GM12878 (cell line): ENCODE data around the gene NLRP9. TPM values are rescaled to one million over a fixed set of nuclear protein-coding genes. Genes with fewer than 3 reads are reported as not detected.

ENCODE experiments used
- ATAC-seq: fragments of 200-7000 bp; cut with Tn5 transposase; 3 replicates; pipeline ENCODE4 v1.9.1; 2020; ENCODE audit warnings: mild to moderate bottlenecking, moderate library complexity
- BruUV-seq: library from RNA; stranded (reverse); fragments of 400-500 nt; replicated peaks from 2 replicates; lab custom pipeline; 2021; lab: Mats Ljungman, UMichigan
- CTCF ChIA-PET: fragments of 300-600 bp; sonication (Branson Sonifier 250); formaldehyde crosslinking; extraction: SDS; loops from one replicate; lab custom pipeline; 2021; ENCODE audit warnings: inconsistent platforms; lab: Yijun Ruan, JAX
- POLR2A ChIA-PET: fragments of 350-600 bp; formaldehyde crosslinking; extraction: SDS; loops from one replicate; lab custom pipeline; 2021; ENCODE audit warnings: inconsistent platforms; lab: Charles Lee
- RAD21 ChIA-PET: fragments of 300-600 bp; sonication (Branson Sonifier 250); formaldehyde crosslinking; loops from one replicate; lab custom pipeline; 2023; ENCODE audit warnings: antibody characterized with exemption; ENCODE audit not compliant: unreplicated experiment; lab: Charles Lee
- SMC1A ChIA-PET: fragments of 300-600 bp; sonication (Branson Sonifier 250); formaldehyde crosslinking; loops from one replicate; lab custom pipeline; 2023; ENCODE audit not compliant: unreplicated experiment, uncharacterized antibody; lab: Charles Lee
- DNase-seq: peaks from one replicate; pipeline ENCODE4 v3.0.0-alpha.2; 2011; ENCODE audit warnings: low read depth, low spot score
- FAIRE-seq: peaks from 3 replicates; lab custom pipeline; 2011; peaks lifted over from hg19 to GRCh38; lab: Jason Lieb, UNC
- H2AFZ ChIP-seq: 2 replicates; pipeline ENCODE4 v1.6.0; 2011; ENCODE audit warnings: low read depth, low read length, control low read depth; ENCODE audit not compliant: control insufficient read depth
- H3K27ac ChIP-seq: 2 replicates; pipeline ENCODE4 v1.5.1; 2011; ENCODE audit warnings: control low read depth; ENCODE audit not compliant: control insufficient read depth, insufficient read depth
- H3K27me3 ChIP-seq, 2 experiments: replicated peaks in 1 of 2; 2 replicates each; pipeline versions ENCODE4 v1.6.0 to v1.6.1; 2011; ENCODE audit warnings: low read length in 1 of 2; ENCODE audit not compliant: control insufficient read depth in 2 of 2, insufficient read depth in 2 of 2
- H3K36me3 ChIP-seq, 2 experiments: 2 replicates each; pipeline ENCODE4 v1.5.1; 2011; ENCODE audit warnings: low read length in 1 of 2; ENCODE audit not compliant: control insufficient read depth in 2 of 2, insufficient read depth in 2 of 2
- H3K4me1 ChIP-seq: 2 replicates; pipeline ENCODE4 v1.6.1; 2011; ENCODE audit warnings: mild to moderate bottlenecking, low read length, moderate library complexity, mixed read lengths; ENCODE audit not compliant: control insufficient read depth, insufficient read depth
- H3K4me2 ChIP-seq: 2 replicates; pipeline ENCODE4 v1.6.0; 2011; ENCODE audit warnings: control low read depth; ENCODE audit not compliant: control insufficient read depth, insufficient read depth
- H3K4me3 ChIP-seq: fragments of 200-600 bp; sonication (generic); 2 replicates; pipeline ENCODE4 v1.5.1; 2016
- H3K79me2 ChIP-seq: 2 replicates; pipeline ENCODE4 v1.6.0; 2011; ENCODE audit warnings: low read length; ENCODE audit not compliant: control insufficient read depth, insufficient read depth
- H3K9ac ChIP-seq: 2 replicates; pipeline ENCODE4 v1.8.0; 2011; ENCODE audit warnings: low read length, control low read depth, mixed read lengths; ENCODE audit not compliant: control insufficient read depth, insufficient read depth
- H3K9me3 ChIP-seq: replicated peaks from 3 replicates; pipeline ENCODE4 v1.5.1; 2011; ENCODE audit warnings: mild to moderate bottlenecking, low read length; ENCODE audit not compliant: control insufficient read depth, insufficient read depth
- H4K20me1 ChIP-seq: 2 replicates; pipeline ENCODE4 v1.6.0; 2011; ENCODE audit not compliant: control insufficient read depth, insufficient read depth
- FOXM1 ChIP-seq: IDR thresholded peaks from 2 replicates; pipeline ENCODE4 v1.6.1; 2012; ENCODE audit warnings: low read depth, mild to moderate bottlenecking, inconsistent platforms, low read length, moderate library complexity
- NFIC ChIP-seq: IDR thresholded peaks from 2 replicates; pipeline ENCODE4 v1.6.1; 2012; ENCODE audit warnings: low read depth, mild to moderate bottlenecking, inconsistent platforms, low read length, moderate library complexity
- TARDBP ChIP-seq: IDR thresholded peaks from 2 replicates; pipeline ENCODE4 v1.6.1; 2016; ENCODE audit warnings: borderline replicate concordance
- WGBS: methylation state at CpG from one replicate; pipeline ENCODE4 v1.1.6; 2016; ENCODE audit warnings: low lambda C conversion rate; ENCODE audit not compliant: insufficient replicate concordance, insufficient coverage; ENCODE audit errors: missing lambda C conversion rate; 5-methylcytosine and 5-hydroxymethylcytosine counted together
- in situ Hi-C: fragments of 300-500 bp; cut with MboI; formaldehyde crosslinking; loops from 9 replicates; pipeline ENCODE4 v1.14.3; 2018; ENCODE audit warnings: mixed read lengths
- intact Hi-C: fragments of 100-400 bp; cut with micrococcal nuclease; formaldehyde crosslinking; loops from one replicate; pipeline ENCODE4 v1.14.2; 2022; ENCODE audit not compliant: unreplicated experiment
- polyA plus RNA-seq, 11 experiments: library from polyadenylated mRNA; depleted of rRNA in 4 of 11; unstranded in 6 of 11; stranded (reverse) in 5 of 11; fragments of >200 nt; fragmentation: Nextera tagmentation in 4 of 11; fragmentation: Illumina TruSeq in 1 of 11; extraction: Ambion mirVana in 4 of 11; extraction: Trizol in 1 of 11; gene quantifications; 1 replicate in 1 of 11; 2 replicates in 10 of 11; pipeline versions ENCODE4 v1.2.1 to v1.2.3, GENCODE V29; 2011 to 2016; ENCODE audit warnings: inconsistent platforms in 2 of 11, missing spikeins in 2 of 11, low read depth in 1 of 11
- total RNA-seq, 4 experiments: library from RNA; depleted of rRNA in 3 of 4; stranded (reverse); fragments of >200 nt in 3 of 4; fragmentation: Illumina TruSeq in 1 of 4; extraction: Trizol in 1 of 4; gene quantifications; 2 replicates each; pipeline versions ENCODE4 v1.2.1 to v1.2.3, GENCODE V29; 2013 to 2021
- TF ChIP-seq, protein P1 (sequence below): fragments of 450-650 bp; IDR thresholded peaks from 2 replicates; pipeline ENCODE4 v1.6.1; 2016; ENCODE audit warnings: mild to moderate bottlenecking, moderate library complexity, borderline replicate concordance
- TF ChIP-seq, protein P2 (sequence below): IDR thresholded peaks from 2 replicates; pipeline ENCODE4 v1.6.1; 2011; ENCODE audit warnings: low read depth, mild to moderate bottlenecking, low read length, moderate library complexity, borderline replicate concordance; ENCODE audit errors: extremely low read depth
- TF ChIP-seq, protein P3 (sequence below): fragments of 450-650 bp; IDR thresholded peaks from 2 replicates; pipeline ENCODE4 v1.6.1; 2016; ENCODE audit warnings: mild to moderate bottlenecking

Gene NLRP9
- total and polyA plus RNA-seq, 10 of the 15 experiments (the other 5 are each of a cell fraction or from before 2014, with no cell fraction given), result not detected

DNA sequence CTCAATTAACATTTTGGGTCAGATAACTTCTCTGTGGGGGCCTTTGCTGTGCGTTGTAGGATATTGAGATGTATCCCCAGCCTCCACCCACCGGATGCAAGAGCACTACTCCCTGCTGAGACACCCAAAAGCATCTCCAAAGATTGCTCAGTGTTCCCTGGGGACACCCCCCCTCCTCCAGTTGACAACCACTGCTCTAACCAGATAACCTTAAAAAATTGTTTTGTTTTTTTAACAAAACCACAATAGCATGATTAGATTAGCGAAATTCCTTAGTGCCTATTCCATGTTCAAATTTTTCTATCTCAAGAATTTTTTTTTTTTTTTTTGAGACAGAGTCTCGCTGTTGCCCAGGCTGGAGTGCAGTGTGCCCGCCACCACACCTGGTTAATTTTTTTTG is 65.8 kb downstream of the NLRP9 start (continued):
- TF ChIP-seq, protein P1, sequence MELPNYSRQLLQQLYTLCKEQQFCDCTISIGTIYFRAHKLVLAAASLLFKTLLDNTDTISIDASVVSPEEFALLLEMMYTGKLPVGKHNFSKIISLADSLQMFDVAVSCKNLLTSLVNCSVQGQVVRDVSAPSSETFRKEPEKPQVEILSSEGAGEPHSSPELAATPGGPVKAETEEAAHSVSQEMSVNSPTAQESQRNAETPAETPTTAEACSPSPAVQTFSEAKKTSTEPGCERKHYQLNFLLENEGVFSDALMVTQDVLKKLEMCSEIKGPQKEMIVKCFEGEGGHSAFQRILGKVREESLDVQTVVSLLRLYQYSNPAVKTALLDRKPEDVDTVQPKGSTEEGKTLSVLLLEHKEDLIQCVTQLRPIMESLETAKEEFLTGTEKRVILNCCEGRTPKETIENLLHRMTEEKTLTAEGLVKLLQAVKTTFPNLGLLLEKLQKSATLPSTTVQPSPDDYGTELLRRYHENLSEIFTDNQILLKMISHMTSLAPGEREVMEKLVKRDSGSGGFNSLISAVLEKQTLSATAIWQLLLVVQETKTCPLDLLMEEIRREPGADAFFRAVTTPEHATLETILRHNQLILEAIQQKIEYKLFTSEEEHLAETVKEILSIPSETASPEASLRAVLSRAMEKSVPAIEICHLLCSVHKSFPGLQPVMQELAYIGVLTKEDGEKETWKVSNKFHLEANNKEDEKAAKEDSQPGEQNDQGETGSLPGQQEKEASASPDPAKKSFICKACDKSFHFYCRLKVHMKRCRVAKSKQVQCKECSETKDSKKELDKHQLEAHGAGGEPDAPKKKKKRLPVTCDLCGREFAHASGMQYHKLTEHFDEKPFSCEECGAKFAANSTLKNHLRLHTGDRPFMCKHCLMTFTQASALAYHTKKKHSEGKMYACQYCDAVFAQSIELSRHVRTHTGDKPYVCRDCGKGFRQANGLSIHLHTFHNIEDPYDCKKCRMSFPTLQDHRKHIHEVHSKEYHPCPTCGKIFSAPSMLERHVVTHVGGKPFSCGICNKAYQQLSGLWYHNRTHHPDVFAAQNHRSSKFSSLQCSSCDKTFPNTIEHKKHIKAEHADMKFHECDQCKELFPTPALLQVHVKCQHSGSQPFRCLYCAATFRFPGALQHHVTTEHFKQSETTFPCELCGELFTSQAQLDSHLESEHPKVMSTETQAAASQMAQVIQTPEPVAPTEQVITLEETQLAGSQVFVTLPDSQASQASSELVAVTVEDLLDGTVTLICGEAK, result no peak
- TF ChIP-seq, protein P2, sequence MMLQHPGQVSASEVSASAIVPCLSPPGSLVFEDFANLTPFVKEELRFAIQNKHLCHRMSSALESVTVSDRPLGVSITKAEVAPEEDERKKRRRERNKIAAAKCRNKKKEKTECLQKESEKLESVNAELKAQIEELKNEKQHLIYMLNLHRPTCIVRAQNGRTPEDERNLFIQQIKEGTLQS, result no peak
- TF ChIP-seq TARDBP, result no peak

DNA sequence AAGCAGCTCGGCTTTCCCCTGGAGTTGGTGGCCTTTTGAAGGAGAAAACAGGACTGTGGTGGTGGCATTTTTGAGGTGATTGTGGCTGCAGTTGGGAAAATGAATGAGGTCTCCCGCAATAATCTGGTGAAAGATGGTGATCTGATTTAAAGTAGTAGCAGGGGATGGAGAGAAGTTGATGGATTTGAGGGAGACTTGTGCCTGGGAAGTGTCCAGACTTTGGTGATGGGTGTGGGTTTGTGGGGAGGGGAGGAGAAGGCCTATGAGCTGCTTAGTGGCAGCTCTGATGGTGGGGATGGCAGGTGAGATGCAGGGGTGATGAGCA is 67.2 kb downstream of the NLRP9 start:
- Histone ChIP-seq H3K79me2 (peaks cover 24% of the 10 kb centered on the region), H2AFZ (no peak overlapping the region), H3K9me3 (no peaks in the 10 kb centered on the region), H3K27me3 (no peaks in the 10 kb centered on the region), H3K9ac (no peak overlapping the region), H4K20me1 (peaks cover 16% of the 10 kb centered on the region), H3K27ac (no peak overlapping the region), H3K4me3 (no peak overlapping the region), H3K4me1 (no peaks in the 10 kb centered on the region; the same call in 1 of the 2 replicates), H3K4me2 (no peak overlapping the region), H3K36me3 (peaks cover 22 to 44% of the 10 kb centered on the region in 2 experiments)
- TF ChIP-seq, protein P1, result no peak
- TF ChIP-seq, protein P3, sequence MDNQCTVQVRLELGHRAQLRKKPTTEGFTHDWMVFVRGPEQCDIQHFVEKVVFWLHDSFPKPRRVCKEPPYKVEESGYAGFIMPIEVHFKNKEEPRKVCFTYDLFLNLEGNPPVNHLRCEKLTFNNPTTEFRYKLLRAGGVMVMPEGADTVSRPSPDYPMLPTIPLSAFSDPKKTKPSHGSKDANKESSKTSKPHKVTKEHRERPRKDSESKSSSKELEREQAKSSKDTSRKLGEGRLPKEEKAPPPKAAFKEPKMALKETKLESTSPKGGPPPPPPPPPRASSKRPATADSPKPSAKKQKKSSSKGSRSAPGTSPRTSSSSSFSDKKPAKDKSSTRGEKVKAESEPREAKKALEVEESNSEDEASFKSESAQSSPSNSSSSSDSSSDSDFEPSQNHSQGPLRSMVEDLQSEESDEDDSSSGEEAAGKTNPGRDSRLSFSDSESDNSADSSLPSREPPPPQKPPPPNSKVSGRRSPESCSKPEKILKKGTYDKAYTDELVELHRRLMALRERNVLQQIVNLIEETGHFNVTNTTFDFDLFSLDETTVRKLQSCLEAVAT, result no peak
- TF ChIP-seq FOXM1 (no peak), NFIC (no peak)
- FAIRE-seq (no peak), DNase-seq (no peak), ATAC-seq (no peak)
- intact Hi-C loops (no loop called here), in situ Hi-C loops (loop anchor here (25.0 kb wide), 1 partner anchor 1534 kb away; the partner anchor contains the start of gene CNOT3)
- 97% methylated on average over 2 of the region's 2 CpGs for WGBS
- BruUV-seq, result no TSS peak
- ChIA-PET SMC1A (interaction anchor here (1.4 to 1.6 kb wide), 2 partner anchors 14 to 38 kb away, joined by 6 to 15 read pairs; no protein-coding TSS in a partner anchor), RAD21 (interaction anchor here (1.5 to 1.9 kb wide), 2 partner anchors 13 to 38 kb away, joined by 9 to 11 read pairs; no protein-coding TSS in a partner anchor), POLR2A (interaction anchor here (0.6 to 1.2 kb wide), 3 partner anchors 14 to 1499 kb away, joined by 3 to 5 read pairs (median 4); no protein-coding TSS in a partner anchor), CTCF (interaction anchor here (0.6 to 3.6 kb wide), 6 partner anchors 14 to 139 kb away, joined by 3 to 33 read pairs (median 8); no protein-coding TSS in a partner anchor)
